Activated T-cell treated with anti-CD3 and anti-CD28 coated beads, Interleukin-2, amount 50 U/mL, for 1 hour (primary cell): Measurements from ENCODE around the gene SLC10A1.
A peak's percentile ranks its signal among the peaks of the same experiment; 100 is the strongest.
"Not testable (repeated sequence)": the region's sequence is repeated elsewhere in the genome, so short reads cannot be mapped to it uniquely, and the experiment has no call there.

Experiments
- DNase-seq: peaks from one replicate; pipeline ENCODE4 v3.0.0-alpha.2; 2020

SLC10A1 gene

DNA sequence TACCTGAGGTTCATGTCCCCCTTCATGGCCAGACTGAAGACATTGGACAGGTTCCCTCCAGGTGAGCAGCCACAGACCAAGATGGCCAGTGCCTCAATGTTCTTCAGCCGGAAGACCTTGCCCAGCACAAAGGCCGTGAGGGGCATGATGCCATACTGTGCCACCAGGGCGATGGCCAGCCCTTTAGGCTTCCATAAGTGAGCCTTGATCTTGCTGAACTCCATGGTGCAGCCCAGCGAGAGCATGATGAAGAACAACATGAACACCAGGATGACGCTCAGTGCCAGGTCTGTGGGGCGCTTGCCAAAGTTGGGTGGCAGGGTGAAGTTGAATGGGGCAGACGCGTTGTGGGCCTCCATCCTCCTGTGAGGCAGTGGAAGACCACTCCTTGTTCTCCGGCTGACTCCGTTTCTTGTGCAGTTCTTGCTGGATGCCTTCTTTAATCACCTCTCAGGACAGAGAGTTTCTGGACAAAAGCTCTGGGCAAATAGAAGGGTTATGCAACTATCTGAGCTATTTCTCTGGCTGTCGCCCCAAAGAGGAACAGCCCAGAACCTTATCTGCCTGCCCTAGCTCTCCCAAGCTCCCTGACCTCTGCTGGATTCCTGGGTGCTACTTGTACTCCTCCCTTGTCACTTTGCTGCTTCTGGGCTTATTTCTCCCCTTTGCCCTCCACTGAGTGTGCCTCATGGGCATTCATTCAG lies at the start of gene SLC10A1:
SLC10A1 (minus strand) TSS at position 445 of the 704 bp plus-strand sequence; CDS start at position 359, 86 bp downstream.
- no peak for DNase-seq

DNA sequence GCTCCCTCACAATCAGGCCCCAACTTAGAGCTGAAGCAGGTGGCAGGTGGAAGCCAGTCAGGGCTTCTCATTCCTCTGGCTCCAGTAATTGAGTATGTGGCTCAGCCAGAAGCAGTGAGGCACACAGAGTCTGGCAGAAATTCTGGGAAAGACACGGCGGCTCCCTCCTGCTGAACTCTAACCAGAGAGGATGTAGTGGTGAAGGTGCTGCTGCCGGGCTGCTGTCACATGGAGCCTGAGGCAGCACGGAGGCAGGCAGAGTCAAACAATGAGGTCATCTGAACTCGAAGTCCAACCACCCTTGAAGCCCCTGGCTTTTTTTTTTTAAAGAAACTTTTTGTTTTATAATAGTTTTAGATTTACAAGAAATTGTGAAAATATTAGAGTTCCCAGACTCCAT lies 48.7 kb upstream of the SLC10A1 start:
- no peak for DNase-seq

DNA sequence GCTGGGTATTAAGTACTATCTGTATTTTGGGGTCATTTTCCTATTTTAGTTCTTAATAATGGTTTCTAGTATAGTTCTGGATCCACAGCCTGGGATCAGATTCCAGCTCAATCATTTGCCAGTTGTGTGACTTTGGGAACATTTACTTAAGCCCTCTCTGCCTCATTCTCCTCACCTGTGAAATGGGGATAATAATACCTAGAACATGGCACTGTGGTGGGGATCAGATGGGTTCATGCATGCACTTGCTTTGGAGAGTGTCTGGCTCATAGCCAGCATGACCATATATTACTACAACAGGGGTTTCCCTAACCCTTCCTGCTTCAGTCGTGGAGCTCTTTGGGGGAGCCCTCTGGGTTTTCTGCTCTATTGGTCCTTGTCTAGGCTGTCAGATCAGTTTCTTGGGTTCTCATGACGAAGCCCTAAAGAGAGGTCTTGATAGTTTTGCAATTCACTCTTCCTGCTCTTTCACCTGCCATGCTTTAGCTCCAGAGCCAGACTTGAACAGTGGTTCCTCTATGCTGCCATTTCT lies 48.1 kb upstream of the SLC10A1 start:
- DNase-seq: no peak

DNA sequence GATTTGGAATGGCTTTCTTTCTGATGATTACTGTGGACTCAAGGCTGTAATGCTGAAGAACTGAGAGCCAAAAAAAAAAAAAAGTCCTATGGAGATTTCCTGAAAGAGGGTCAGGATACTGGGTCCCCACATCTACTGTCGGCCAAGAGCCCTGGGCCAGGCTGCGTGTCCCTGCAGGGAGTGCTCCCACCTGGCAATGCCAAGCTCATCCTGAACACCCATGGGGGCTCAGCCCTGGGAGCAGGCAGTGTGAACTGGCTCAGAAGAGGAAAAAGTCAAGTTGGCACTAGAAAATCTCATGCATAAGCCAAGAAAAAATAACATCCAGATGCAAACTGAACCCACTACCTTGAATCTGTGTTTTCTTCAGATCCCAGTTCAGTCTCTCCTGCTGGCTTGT lies 47.1 kb upstream of the SLC10A1 start:
- DNase-seq: no peak

DNA sequence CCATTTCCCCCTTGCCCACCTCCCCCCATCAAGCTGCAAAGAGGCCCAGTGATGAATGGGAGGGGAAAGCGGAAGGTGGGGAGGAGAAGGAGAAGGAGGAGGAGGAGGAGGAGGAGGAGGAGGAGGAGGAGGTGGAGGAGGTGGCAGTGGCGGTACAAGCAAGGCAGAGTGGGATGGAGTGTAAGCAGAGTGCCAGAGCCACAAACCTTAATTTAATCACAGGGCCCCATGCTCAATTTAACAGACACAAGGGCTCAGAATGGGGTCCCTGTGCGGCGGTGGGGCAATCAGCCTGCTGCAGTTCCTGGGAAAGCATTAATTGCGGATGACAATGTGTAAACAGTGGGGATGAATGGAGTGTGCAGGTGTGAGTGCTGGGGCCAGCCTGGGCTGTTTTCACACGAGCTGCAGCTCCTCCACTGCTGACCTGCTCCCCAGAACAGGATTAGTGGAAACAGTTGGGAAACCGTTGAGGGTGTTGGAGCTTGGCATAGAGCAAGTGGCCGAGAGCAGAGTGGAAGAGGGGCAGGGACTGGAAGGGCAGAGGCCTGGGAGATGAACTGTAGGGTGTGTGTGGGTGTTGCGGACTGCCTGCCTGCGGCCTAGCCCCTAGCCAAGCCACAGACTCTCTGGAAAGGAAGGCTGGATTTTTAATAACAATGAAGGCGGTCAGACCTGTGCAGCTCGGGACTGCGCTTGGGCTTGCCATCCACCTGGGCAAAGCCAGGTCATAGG lies 45.8 kb upstream of the SLC10A1 start:
- DNase-seq: no peak

- DNase-seq: no peak
Observed at GRCh38 chr14:69841656-69842055, 44.6 kb upstream of the SLC10A1 start.

- no peak for DNase-seq
Observed at GRCh38 chr14:69839661-69840060, 42.6 kb upstream of the SLC10A1 start.

DNA sequence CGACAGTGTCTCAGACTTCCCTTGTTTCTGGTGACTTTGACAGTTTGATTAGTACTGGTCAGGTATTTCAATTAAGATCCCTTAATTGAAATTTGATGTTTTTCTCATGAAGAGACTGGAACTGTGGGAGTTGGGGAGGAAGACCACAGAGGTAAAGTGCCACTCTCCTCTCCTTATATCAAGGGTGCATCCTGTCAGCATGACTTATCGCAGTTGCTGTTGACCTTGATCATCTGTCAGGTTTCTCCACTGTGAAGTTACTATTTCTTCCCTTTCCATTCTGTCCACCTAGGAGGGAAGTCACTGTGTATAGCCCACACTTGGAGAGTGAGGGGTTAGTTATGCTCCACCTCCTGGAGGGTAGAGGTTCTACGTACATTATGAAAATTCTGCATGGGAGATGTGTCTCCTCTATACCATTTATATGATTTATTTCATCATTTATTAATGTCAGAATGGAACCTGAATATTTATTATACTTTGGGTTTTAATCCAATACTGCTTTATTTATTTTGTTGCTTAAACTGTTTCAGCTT lies 41.9 kb upstream of the SLC10A1 start:
- no peak for DNase-seq

GRCh38 chr14:69828879-69829278 lies 31.8 kb upstream of the SLC10A1 start:
- DNase-seq: no peak

DNA sequence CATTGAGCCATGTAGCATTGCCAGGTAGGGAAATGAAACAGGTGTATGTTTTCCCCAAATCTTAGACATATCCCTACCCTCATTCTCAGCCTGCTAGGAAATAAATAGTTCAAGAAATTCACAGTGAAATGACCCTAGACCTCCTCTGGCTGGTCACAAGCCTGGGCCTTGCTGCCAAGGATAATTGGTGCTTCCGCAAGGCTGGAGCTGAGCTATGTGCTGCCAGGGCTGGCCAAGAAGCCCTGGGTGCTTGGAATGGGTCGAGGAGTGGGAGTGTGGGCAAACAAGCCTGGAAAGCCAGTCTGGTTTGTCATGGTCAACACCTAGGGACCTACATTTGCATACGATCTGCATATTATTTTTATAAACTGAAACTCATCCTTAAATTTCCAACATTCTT lies 31.3 kb upstream of the SLC10A1 start:
- no peak for DNase-seq

- DNase-seq: no peak
Observed at GRCh38 chr14:69827560-69827959, 30.5 kb upstream of the SLC10A1 start.

DNA sequence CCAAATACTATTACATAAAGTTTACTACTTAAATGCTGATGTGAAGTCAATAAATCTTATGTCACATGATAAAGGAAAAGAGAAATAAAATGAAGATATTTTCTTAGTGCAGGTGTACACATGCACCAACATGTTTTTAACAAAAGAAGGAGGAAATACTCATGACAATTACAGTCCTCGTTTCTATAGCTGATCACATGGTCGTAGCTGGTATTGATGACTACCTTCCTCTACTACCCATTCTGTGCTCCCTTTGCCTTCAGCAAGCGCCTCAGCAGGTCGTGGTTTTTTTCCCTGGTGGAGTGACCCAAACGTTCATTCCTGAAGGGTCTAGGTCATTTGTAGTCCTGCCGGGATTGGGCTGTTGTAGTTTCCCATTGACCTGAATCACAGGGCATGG lies 25.4 kb upstream of the SLC10A1 start:
- no peak for DNase-seq

- DNase-seq: no peak
Observed at GRCh38 chr14:69820991-69821390, 23.9 kb upstream of the SLC10A1 start.

DNA sequence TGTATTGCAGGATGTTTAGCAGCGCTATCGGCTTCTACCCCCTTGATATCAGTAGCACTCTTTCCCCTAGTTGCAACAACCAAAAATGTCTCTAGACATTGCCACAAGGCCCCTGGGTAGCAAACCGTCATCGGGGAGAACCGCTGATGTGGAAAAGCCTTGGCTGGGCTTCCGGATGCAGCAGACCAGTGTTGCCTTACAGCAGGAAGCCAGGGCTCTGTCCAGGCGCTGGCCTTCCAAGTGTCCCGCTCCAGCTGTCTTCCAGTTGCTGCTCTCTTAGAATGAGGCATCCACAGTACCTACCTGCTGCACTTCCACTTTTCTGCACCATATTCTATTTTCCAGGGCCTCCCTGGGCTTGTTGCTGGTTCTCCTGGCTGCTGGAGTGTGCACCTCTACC lies 22.6 kb upstream of the SLC10A1 start:
- no peak for DNase-seq

- peak; percentile 41 for DNase-seq
Observed at GRCh38 chr14:69818758-69819191, 21.7 kb upstream of the SLC10A1 start.

- DNase-seq: no peak
Observed at GRCh38 chr14:69816216-69816615, 19.2 kb upstream of the SLC10A1 start.

DNA sequence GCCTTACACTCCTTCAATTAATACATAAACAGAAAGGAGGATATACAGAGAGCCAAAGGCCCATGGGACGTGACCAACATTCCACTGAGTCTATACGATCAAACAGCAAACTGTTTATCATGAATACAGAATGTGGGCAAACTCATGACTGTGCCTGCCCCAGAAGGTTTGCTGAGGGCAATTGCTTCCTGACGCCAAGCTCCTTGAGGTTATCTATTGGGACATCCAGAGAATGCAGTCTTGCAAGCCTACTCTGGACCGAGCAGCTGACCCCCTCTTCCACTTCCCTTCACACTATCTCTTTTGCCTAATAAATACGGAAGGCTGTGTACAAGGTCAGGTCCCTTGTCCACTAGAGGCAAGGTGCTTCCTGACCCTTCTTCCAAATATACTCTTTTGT lies 18.5 kb upstream of the SLC10A1 start:
- DNase-seq: no peak

DNA sequence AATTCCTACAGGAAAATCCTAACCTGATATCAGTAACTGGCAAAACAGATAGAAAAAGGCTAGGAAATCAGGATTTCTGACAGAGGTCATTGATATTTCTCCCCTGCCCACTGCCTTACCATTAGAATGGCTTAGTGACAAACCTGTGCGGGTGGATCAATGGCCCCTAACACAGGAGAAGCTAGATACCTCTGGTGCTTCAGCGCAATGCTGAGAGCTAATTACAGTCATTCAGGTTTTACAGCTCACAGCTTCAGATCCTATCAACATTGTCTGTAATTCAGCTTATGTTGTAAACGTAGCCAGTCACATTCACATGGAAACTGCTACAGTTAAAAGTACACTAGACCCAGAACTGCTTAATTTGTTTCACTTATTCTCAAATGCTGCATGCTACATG lies 17.4 kb upstream of the SLC10A1 start:
- no peak for DNase-seq

DNA sequence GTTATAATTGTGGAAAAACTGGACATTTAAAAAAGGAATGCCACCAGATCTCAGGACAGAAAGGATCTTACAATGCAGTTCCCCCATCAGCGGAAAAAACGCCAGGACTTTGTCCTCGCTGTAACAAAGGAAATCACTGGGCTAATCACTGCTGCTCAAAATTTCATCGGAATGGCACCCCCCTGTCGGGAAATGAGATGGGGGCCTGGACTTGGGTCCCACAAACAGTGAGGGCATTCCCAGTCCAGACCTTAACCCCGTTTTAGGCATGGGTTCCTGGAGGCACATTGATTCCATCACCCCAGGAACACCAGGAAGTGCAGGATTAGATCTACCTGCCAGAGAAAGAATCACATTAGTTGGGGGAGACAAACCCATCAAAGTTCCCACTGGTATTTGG lies 16.3 kb upstream of the SLC10A1 start:
- not testable (repeated sequence) for DNase-seq

DNA sequence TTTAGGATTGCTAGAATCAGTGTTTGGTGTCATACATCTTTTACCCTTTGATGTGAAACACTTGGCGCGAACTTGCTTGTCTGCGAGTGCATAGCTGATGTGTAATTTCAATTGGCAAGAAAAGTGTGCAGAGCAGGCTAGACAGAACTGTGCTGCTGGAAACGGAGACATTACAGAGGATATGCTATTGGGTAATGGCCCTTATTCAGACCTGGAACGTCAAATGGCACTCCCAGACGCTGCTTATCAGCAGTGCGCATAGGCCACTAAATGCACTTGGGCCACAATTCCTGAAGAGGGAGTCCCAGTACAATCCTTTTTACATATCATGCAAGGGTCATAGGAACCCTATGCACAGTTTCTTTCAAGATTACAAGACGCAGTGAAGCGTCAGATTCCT lies 15.7 kb upstream of the SLC10A1 start:
- no peak for DNase-seq

- no peak for DNase-seq
Observed at GRCh38 chr14:69811868-69812252, 14.8 kb upstream of the SLC10A1 start.

DNA sequence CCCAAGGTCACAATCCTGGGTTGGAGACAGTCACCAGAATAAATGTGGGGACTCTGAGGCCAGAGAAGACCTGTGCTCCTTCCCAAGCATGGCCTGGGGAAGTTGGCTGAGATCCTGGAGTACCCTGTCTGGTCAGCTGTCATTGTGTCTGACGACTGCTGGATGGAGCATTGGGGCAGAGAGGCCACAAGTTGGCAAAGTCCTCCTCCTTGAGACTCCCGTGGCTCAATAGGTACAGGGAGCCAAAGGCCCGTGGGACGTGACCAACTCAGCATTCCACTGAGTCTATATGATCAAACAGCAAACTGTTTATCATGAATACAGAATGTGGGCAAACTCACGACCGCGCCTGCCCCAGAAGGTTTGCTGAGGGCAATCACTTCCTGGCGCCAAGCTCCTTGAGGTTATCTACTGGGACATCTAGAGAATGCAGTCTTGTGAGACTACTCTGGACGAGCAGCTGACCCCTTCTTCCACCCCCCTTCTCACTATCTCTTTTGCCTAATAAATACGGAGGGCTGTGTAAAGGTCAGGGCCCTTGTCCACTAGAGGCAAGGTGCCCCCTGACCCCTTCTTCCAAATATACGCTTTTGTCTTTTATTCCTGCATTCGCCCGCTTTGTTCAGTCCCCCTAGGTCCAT lies 14.3 kb upstream of the SLC10A1 start:
- DNase-seq: no peak
